OCI-LY7 (cell line): ENCODE measurements around the gene CCDC83. TPM values are rescaled to one million over a fixed set of nuclear protein-coding genes. Genes with fewer than 3 reads are reported as not detected.

ENCODE experiments used
- BruUV-seq: library from RNA; stranded (reverse); fragments of 400-500 nt; replicated peaks from 2 replicates; lab custom pipeline; 2021; lab: Mats Ljungman, UMichigan
- CTCF ChIA-PET: fragments of 300-600 bp; sonication (Branson Sonifier 250); formaldehyde crosslinking; loops from one replicate; lab custom pipeline; 2022; ENCODE audit warnings: antibody characterized with exemption; ENCODE audit not compliant: unreplicated experiment; lab: Charles Lee
- POLR2A ChIA-PET: fragments of 300-600 bp; sonication (Branson Sonifier 250); formaldehyde crosslinking; loops from one replicate; lab custom pipeline; 2022; ENCODE audit warnings: antibody characterized with exemption; lab: Charles Lee
- DNase-seq: peaks from one replicate; pipeline ENCODE4 v3.0.0-alpha.2; 2015; ENCODE audit warnings: low spot score
- H2AFZ ChIP-seq: fragments of 200-600 bp; sonication (generic), shearing (Covaris generic); 2 replicates; pipeline ENCODE4 v1.6.1; 2014; ENCODE audit warnings: mild to moderate bottlenecking, antibody characterized with exemption, low read length, moderate library complexity
- H3K27ac ChIP-seq: fragments of 200-600 bp; sonication (generic); 2 replicates; pipeline ENCODE4 v1.5.1; 2014; ENCODE audit warnings: mixed run types, low read depth, mild to moderate bottlenecking, moderate library complexity, low read length, inconsistent platforms; ENCODE audit not compliant: poor library complexity, severe bottlenecking
- H3K36me3 ChIP-seq: fragments of 200-600 bp; sonication (generic); 2 replicates; pipeline ENCODE4 v1.6.1; 2014; ENCODE audit warnings: mild to moderate bottlenecking, antibody characterized with exemption, low read length, moderate library complexity, mixed read lengths; ENCODE audit not compliant: insufficient read depth
- H3K4me1 ChIP-seq: fragments of 200-600 bp; sonication (generic); 2 replicates; pipeline ENCODE4 v1.5.1; 2014; ENCODE audit warnings: mild to moderate bottlenecking, low read length; ENCODE audit not compliant: insufficient read depth, poor library complexity, severe bottlenecking
- H3K4me2 ChIP-seq: fragments of 200-600 bp; sonication (generic); 2 replicates; pipeline ENCODE4 v1.6.1; 2014; ENCODE audit warnings: mild to moderate bottlenecking, low read length
- H3K4me3 ChIP-seq: fragments of 200-600 bp; sonication (generic); 2 replicates; pipeline ENCODE4 v1.5.1; 2014; ENCODE audit warnings: mild to moderate bottlenecking, low read depth, low read length; ENCODE audit not compliant: poor library complexity, severe bottlenecking
- H3K79me2 ChIP-seq: fragments of 200-600 bp; sonication (generic); 2 replicates; pipeline ENCODE4 v1.6.1; 2016; ENCODE audit warnings: low read depth, mild to moderate bottlenecking, low read length, moderate library complexity, mixed read lengths; ENCODE audit not compliant: insufficient read depth
- H3K9me2 ChIP-seq: fragments of 200-600 bp; sonication (generic); 2 replicates; pipeline ENCODE4 v1.6.1; 2016; ENCODE audit warnings: mild to moderate bottlenecking, low read length, mixed read lengths; ENCODE audit not compliant: insufficient read depth
- H3K9me3 ChIP-seq: fragments of 200-600 bp; sonication (generic); 2 replicates; pipeline ENCODE4 v1.6.1; 2014; ENCODE audit warnings: mild to moderate bottlenecking, mixed run types, low read length, mixed read lengths
- H4K20me1 ChIP-seq: fragments of 200-600 bp; sonication (generic); 2 replicates; pipeline ENCODE4 v1.6.1; 2014; ENCODE audit warnings: mild to moderate bottlenecking, antibody characterized with exemption, low read length, moderate library complexity, mixed read lengths; ENCODE audit not compliant: insufficient read depth
- EZH2phosphoT487 ChIP-seq: fragments of 200-600 bp; sonication (generic); IDR thresholded peaks from 2 replicates; pipeline ENCODE4 v1.6.1; 2018; ENCODE audit warnings: low read depth, borderline replicate concordance, mild to moderate bottlenecking, mixed run types, antibody characterized with exemption, low read length, moderate library complexity, mixed read lengths
- intact Hi-C: fragments of 100-400 bp; cut with micrococcal nuclease; formaldehyde crosslinking; loops from one replicate; pipeline ENCODE4 v1.10.0; 2022; ENCODE audit not compliant: unreplicated experiment
- total RNA-seq, 2 experiments: library from RNA; depleted of rRNA in 1 of 2; stranded (reverse); fragments of >200 nt in 1 of 2; shearing (Covaris generic) in 1 of 2; gene quantifications; 2 replicates each; pipeline ENCODE4 v1.2.3, GENCODE V29; 2014 to 2022
- TF ChIP-seq, protein P1 (sequence below): fragments of 200-600 bp; sonication (generic); conservative IDR thresholded peaks from 2 replicates; pipeline ENCODE4 v1.5.1; 2014; ENCODE audit warnings: mild to moderate bottlenecking, antibody characterized with exemption, low read length, moderate library complexity, mixed read lengths

CCDC83 gene
- total RNA-seq, 2 experiments from 2014 or later = not detected

DNA sequence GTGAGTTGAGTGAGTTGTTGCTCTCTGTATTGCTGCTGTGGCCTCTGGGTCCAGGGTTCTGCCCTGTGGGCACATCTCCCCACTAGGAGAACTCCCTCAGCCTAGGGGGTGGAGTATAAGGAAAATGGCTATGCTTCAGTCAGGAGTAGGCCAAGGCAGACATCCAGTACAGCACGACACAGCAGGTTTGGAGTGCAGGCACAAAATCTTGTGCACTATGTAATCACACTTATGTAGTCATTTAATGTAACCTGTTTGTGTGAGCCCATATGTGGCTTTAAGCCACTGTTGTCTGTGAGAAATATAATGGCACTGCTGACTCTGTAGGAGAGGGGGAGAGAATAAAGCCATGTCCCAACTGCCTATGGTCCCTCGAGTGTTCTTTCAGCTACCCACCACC lies 90.1 kb downstream of the CCDC83 start:
- Histone ChIP-seq H4K20me1 (no peaks in the 10 kb centered on the region), H3K9me2 (no peaks in the 10 kb centered on the region), H3K79me2 (no peaks in the 10 kb centered on the region), H3K4me2 (no peak overlapping the region), H2AFZ (no peak overlapping the region), H3K36me3 (no peaks in the 10 kb centered on the region), H3K27ac (no peak overlapping the region), H3K4me3 (no peak overlapping the region), H3K4me1 (no peaks in the 10 kb centered on the region), H3K9me3 (peaks cover 19% of the 10 kb centered on the region; the same call in 1 of the 2 replicates)
- BruUV-seq = no TSS peak
- ChIA-PET CTCF (no interaction called here), POLR2A (interaction anchor here (0.6 kb wide), 1 partner anchor 47 kb away, joined by 3 read pairs; no protein-coding TSS in a partner anchor)
- TF ChIP-seq EZH2phosphoT487 = no peak
- TF ChIP-seq, protein P1, sequence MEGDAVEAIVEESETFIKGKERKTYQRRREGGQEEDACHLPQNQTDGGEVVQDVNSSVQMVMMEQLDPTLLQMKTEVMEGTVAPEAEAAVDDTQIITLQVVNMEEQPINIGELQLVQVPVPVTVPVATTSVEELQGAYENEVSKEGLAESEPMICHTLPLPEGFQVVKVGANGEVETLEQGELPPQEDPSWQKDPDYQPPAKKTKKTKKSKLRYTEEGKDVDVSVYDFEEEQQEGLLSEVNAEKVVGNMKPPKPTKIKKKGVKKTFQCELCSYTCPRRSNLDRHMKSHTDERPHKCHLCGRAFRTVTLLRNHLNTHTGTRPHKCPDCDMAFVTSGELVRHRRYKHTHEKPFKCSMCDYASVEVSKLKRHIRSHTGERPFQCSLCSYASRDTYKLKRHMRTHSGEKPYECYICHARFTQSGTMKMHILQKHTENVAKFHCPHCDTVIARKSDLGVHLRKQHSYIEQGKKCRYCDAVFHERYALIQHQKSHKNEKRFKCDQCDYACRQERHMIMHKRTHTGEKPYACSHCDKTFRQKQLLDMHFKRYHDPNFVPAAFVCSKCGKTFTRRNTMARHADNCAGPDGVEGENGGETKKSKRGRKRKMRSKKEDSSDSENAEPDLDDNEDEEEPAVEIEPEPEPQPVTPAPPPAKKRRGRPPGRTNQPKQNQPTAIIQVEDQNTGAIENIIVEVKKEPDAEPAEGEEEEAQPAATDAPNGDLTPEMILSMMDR = no peak
- DNase-seq = peak; percentile 58
- intact Hi-C loops = loop anchor here (10.0 kb wide), 1 partner anchor 270 kb away; no protein-coding TSS in a partner anchor

DNA sequence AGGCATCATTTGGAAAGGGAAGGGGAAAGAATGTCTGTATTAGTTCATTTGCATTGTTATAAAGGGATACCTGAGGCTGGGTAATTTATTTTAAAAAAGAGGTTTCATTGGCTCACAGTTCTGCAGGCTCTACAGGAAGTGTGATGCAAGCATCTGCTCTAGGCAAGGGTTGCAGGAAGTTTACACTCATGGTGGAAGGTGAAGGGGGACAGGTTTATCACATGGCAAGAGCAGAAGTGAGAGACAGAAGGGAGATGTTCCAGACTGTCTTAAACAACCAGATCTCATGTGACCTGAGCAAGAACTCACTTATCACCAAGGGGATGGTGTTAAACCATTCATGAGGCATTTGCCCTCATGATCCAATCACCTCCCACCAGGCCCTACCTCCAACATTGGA lies 90.6 kb downstream of the CCDC83 start:
- TF ChIP-seq EZH2phosphoT487 = no peak
- TF ChIP-seq, protein P1 = no peak
- Histone ChIP-seq H3K4me2 (no peak overlapping the region), H3K9me3 (peaks cover 19% of the 10 kb centered on the region; the same call in 1 of the 2 replicates), H3K79me2 (no peaks in the 10 kb centered on the region), H3K27ac (no peak overlapping the region), H3K4me3 (no peak overlapping the region), H3K9me2 (no peaks in the 10 kb centered on the region), H2AFZ (no peak overlapping the region), H4K20me1 (no peaks in the 10 kb centered on the region), H3K4me1 (no peaks in the 10 kb centered on the region), H3K36me3 (no peaks in the 10 kb centered on the region)
- POLR2A ChIA-PET = no interaction called here
- CTCF ChIA-PET = no interaction called here
- DNase-seq = no peak
- intact Hi-C loops = loop anchor here (10.0 kb wide), 1 partner anchor 269 kb away; no protein-coding TSS in a partner anchor
- no TSS peak for BruUV-seq

DNA sequence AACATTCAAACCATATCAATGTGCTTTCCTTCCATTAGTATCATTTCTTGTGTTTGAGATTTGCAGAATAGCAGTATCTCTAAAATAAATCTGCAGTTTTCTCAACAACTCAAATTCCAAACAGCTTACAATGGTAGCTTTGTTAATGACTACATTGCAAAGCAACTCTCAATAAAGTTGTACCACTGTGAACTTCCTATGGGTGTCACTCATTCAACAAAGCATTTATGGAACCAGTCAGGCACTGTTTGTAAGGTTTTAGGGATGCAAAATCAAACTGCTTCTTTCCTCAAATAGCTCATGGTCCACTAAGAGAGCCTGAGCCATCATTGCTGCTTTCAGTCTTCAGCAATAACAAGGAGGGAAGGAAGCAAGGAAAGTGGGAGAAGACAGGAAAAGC lies 91.0 kb downstream of the CCDC83 start:
- ChIA-PET CTCF (no interaction called here), POLR2A (interaction anchor here (0.5 to 0.8 kb wide), 2 partner anchors 22 to 344 kb away, joined by 3 to 4 read pairs; no protein-coding TSS in a partner anchor)
- Histone ChIP-seq H3K79me2 (no peaks in the 10 kb centered on the region), H3K27ac (no peak overlapping the region), H3K4me2 (no peak overlapping the region), H3K36me3 (no peaks in the 10 kb centered on the region), H3K4me3 (no peak overlapping the region), H3K9me2 (no peaks in the 10 kb centered on the region), H3K4me1 (no peaks in the 10 kb centered on the region), H2AFZ (no peak overlapping the region), H4K20me1 (no peaks in the 10 kb centered on the region), H3K9me3 (peaks cover 19% of the 10 kb centered on the region; the same call in 1 of the 2 replicates)
- DNase-seq = no peak
- TF ChIP-seq, protein P1 = no peak
- no peak for TF ChIP-seq EZH2phosphoT487
- no TSS peak for BruUV-seq
- intact Hi-C loops = loop anchor here (10.0 kb wide), 1 partner anchor 269 kb away; no protein-coding TSS in a partner anchor
